Mesenchymal stem cell (in vitro differentiated cells and primary cell): Measurements from ENCODE around the gene BCR.
A peak's percentile ranks its signal among the peaks of the same experiment; 100 is the strongest.

Experiments used
- DNase-seq: peaks from one replicate; pipeline ENCODE4 v3.0.0-alpha.2; 2013
- H2AFZ ChIP-seq: one replicate; pipeline ENCODE4 v1.6.1; 2013; ENCODE audit warnings: low read depth, mild to moderate bottlenecking, control low read depth, inconsistent platforms, low read length, moderate library complexity
- H2AK5ac ChIP-seq: 2 replicates; pipeline ENCODE4 v1.6.1; 2013; ENCODE audit warnings: low read length, moderate library complexity, mild to moderate bottlenecking, inconsistent platforms; ENCODE audit not compliant: severe bottlenecking
- H2BK120ac ChIP-seq: one replicate; pipeline ENCODE4 v1.6.1; 2013; ENCODE audit warnings: low read depth, mild to moderate bottlenecking, inconsistent platforms, low read length, moderate library complexity
- H2BK12ac ChIP-seq, 2 experiments: one replicate each; pipeline ENCODE4 v1.6.1; 2013; ENCODE audit warnings: inconsistent platforms in 2 of 2, low read length in 2 of 2, mild to moderate bottlenecking in 2 of 2, moderate library complexity in 2 of 2, control low read depth in 1 of 2
- H2BK15ac ChIP-seq: one replicate; pipeline ENCODE4 v1.6.1; 2013; ENCODE audit warnings: mild to moderate bottlenecking, low read depth, inconsistent platforms; ENCODE audit not compliant: poor library complexity, severe bottlenecking
- H2BK5ac ChIP-seq: 2 replicates; pipeline ENCODE4 v1.6.1; 2013; ENCODE audit warnings: low read depth, mild to moderate bottlenecking, low read length, control low read depth, inconsistent platforms; ENCODE audit not compliant: poor library complexity, severe bottlenecking
- H3K14ac ChIP-seq, 2 experiments: one replicate each; pipeline ENCODE4 v1.6.1; 2013; ENCODE audit warnings: inconsistent platforms in 2 of 2, low read length in 2 of 2, control low read depth in 1 of 2, mild to moderate bottlenecking in 1 of 2, moderate library complexity in 1 of 2
- H3K18ac ChIP-seq, 2 experiments: one replicate each; pipeline ENCODE4 v1.6.1; 2013; ENCODE audit warnings: inconsistent platforms in 2 of 2, low read length in 2 of 2, control low read depth in 1 of 2, low read depth in 1 of 2, mild to moderate bottlenecking in 1 of 2
- H3K23ac ChIP-seq, 2 experiments: one replicate each; pipeline ENCODE4 v1.6.1; 2013; ENCODE audit warnings: inconsistent platforms in 2 of 2, low read length in 2 of 2, mild to moderate bottlenecking in 2 of 2, moderate library complexity in 2 of 2, control low read depth in 1 of 2
- H3K27ac ChIP-seq: 2 replicates; pipeline ENCODE4 v1.5.1; 2013; ENCODE audit warnings: mild to moderate bottlenecking, moderate library complexity, low read length, control low read depth, inconsistent platforms; ENCODE audit not compliant: poor library complexity, severe bottlenecking
- H3K27me3 ChIP-seq, 2 experiments: 2 replicates each; pipeline versions ENCODE4 v1.6.1 to v1.7.0; 2013; ENCODE audit warnings: low read length in 2 of 2, mild to moderate bottlenecking in 2 of 2, moderate library complexity in 2 of 2, control low read depth in 1 of 2, inconsistent platforms in 1 of 2; ENCODE audit not compliant: control insufficient read depth in 1 of 2, insufficient read depth in 1 of 2
- H3K36me3 ChIP-seq, 2 experiments: 2 replicates each; pipeline versions ENCODE4 v1.6.1 to v1.7.0; 2013; ENCODE audit warnings: low read length in 2 of 2, control low read depth in 1 of 2, inconsistent platforms in 1 of 2, low read depth in 1 of 2, mild to moderate bottlenecking in 1 of 2; ENCODE audit not compliant: insufficient read depth in 2 of 2, control insufficient read depth in 1 of 2
- H3K4ac ChIP-seq, 2 experiments: one replicate each; pipeline ENCODE4 v1.6.1; 2013; ENCODE audit warnings: inconsistent platforms in 2 of 2, low read length in 2 of 2, mild to moderate bottlenecking in 2 of 2, moderate library complexity in 2 of 2, control low read depth in 1 of 2, low read depth in 1 of 2
- H3K4me1 ChIP-seq: 2 replicates; pipeline ENCODE4 v1.6.1; 2013; ENCODE audit warnings: low read depth, low read length, control low read depth; ENCODE audit not compliant: control insufficient read depth, insufficient read depth
- H3K4me2 ChIP-seq: 2 replicates; pipeline ENCODE4 v1.6.1; 2013; ENCODE audit warnings: low read length, mild to moderate bottlenecking, inconsistent platforms; ENCODE audit not compliant: poor library complexity, severe bottlenecking
- H3K4me3 ChIP-seq, 2 experiments: 2 replicates each; pipeline versions ENCODE4 v1.5.1 to v1.7.0; 2013; ENCODE audit warnings: low read length in 2 of 2, mild to moderate bottlenecking in 2 of 2, control low read depth in 1 of 2, low read depth in 1 of 2; ENCODE audit not compliant: insufficient read depth in 1 of 2
- H3K79me1 ChIP-seq: replicated peaks from 2 replicates; pipeline ENCODE4 v1.6.1; 2013; ENCODE audit warnings: mild to moderate bottlenecking, control low read depth, low read length, inconsistent platforms; ENCODE audit not compliant: poor library complexity, severe bottlenecking
- H3K9ac ChIP-seq: 2 replicates; pipeline ENCODE4 v1.7.0; 2013; ENCODE audit warnings: mild to moderate bottlenecking, low read length, moderate library complexity
- H3K9me3 ChIP-seq: 2 replicates; pipeline ENCODE4 v1.7.0; 2013; ENCODE audit warnings: mild to moderate bottlenecking, low read length; ENCODE audit not compliant: control insufficient read depth
- H4K8ac ChIP-seq: one replicate; pipeline ENCODE4 v1.6.1; 2013; ENCODE audit warnings: inconsistent platforms, mild to moderate bottlenecking, low read length, moderate library complexity
- H4K91ac ChIP-seq: one replicate; pipeline ENCODE4 v1.6.1; 2013; ENCODE audit warnings: mild to moderate bottlenecking, low read length, inconsistent platforms
- WGBS: methylation state at CpG from one replicate; pipeline ENCODE4 v1.1.7; 2013; ENCODE audit warnings: mixed read lengths; 5-methylcytosine and 5-hydroxymethylcytosine counted together

BCR gene

DNA sequence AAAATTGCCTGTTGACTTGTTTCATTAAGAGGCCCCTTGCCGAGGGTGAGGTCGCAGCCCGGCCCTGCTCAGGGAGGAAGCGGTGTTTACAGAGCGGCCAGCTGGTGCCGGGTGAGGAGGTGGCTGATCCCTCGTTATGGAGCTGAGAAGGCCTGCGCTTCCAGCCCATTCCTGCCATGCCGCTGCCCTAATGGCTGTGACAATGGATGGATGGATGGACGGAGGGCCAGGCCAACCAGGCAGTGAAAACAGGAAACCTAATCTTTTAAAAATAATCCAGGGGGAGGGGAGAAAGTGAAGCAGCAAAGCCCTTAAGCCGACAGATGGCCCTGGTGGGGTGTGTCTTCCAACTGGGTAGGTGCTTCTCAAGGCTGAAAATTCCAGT is 38.5 kb downstream of the BCR start:
- no peaks in the 10 kb centered on the region for H3K9me3 ChIP-seq
- H2AFZ ChIP-seq, result no peak overlapping the region
- H3K9ac ChIP-seq, result no peak overlapping the region
- H3K79me1 ChIP-seq, result peaks cover 49% of the 10 kb centered on the region
- H3K14ac ChIP-seq, result no peak overlapping the region
- H4K8ac ChIP-seq, result no peak overlapping the region
- H3K27ac ChIP-seq, result peak overlapping the region; percentile 63
- H2AK5ac ChIP-seq, result no peak overlapping the region
- no peak overlapping the region for H3K18ac ChIP-seq
- 1% methylated on average over 11 of the region's 11 CpGs for WGBS
- no peak overlapping the region for H2BK15ac ChIP-seq
- H3K4me1 ChIP-seq, result peaks cover 56% of the 10 kb centered on the region
- peaks cover 0 to 4% of the 10 kb centered on the region in 2 experiments for H3K36me3 ChIP-seq
- no peak overlapping the region for H3K4ac ChIP-seq
- H2BK120ac ChIP-seq, result no peak overlapping the region
- H3K23ac ChIP-seq, result no peak overlapping the region
- DNase-seq, result peak; percentile 83
- H3K4me3 ChIP-seq, result no peak overlapping the region
- peak overlapping the region; percentile 13 for H3K4me2 ChIP-seq
- no peak overlapping the region for H2BK5ac ChIP-seq
- H2BK12ac ChIP-seq, result no peak overlapping the region
- H3K27me3 ChIP-seq, result no peaks in the 10 kb centered on the region
- H4K91ac ChIP-seq, result no peak overlapping the region

- H2BK12ac ChIP-seq, result peak overlapping the region in 1 of 2 experiments; percentile 61
- H3K79me1 ChIP-seq, result peaks cover 51% of the 10 kb centered on the region
- H3K9ac ChIP-seq, result no peak overlapping the region
- H4K91ac ChIP-seq, result no peak overlapping the region
- peak overlapping the region; percentile 31 for H4K8ac ChIP-seq
- peak overlapping the region; percentile 70 for H2AK5ac ChIP-seq
- peak overlapping the region; percentile 13 for H3K4me2 ChIP-seq
- peaks cover 0 to 4% of the 10 kb centered on the region in 2 experiments for H3K36me3 ChIP-seq
- 95% methylated on average over 10 of the region's 10 CpGs for WGBS
- peak overlapping the region; percentile 3 for H2BK5ac ChIP-seq
- peak overlapping the region in 1 of 2 experiments; percentile 76 for H3K18ac ChIP-seq
- H3K4me3 ChIP-seq, result no peak overlapping the region
- no peak overlapping the region for H3K23ac ChIP-seq
- H3K4ac ChIP-seq, result peak overlapping the region; percentile 24 to 28
- H2BK120ac ChIP-seq, result no peak overlapping the region
- H3K27ac ChIP-seq, result peak overlapping the region; percentile 63
- H3K14ac ChIP-seq, result peak overlapping the region in 1 of 2 experiments; percentile 73
- no peaks in the 10 kb centered on the region for H3K27me3 ChIP-seq
- H3K4me1 ChIP-seq, result peaks cover 60% of the 10 kb centered on the region
- H3K9me3 ChIP-seq, result no peaks in the 10 kb centered on the region
- H2BK15ac ChIP-seq, result no peak overlapping the region
- H2AFZ ChIP-seq, result no peak overlapping the region
- no peak for DNase-seq
Observed at GRCh38 chr22:23219317-23219716, 39.0 kb downstream of the BCR start.

GRCh38 chr22:23219822-23220484 is 39.6 kb downstream of the BCR start:
- Histone ChIP-seq H2BK15ac (no peak overlapping the region), H3K18ac (peak overlapping the region in 1 of 2 experiments; percentile 61), H3K4me3 (peak overlapping the region in 1 of 2 experiments; percentile 35), H4K8ac (no peak overlapping the region), H3K4me1 (peaks cover 63% of the 10 kb centered on the region), H3K9me3 (no peaks in the 10 kb centered on the region), H3K9ac (peak overlapping the region; percentile 75), H3K23ac (no peak overlapping the region), H3K79me1 (peaks cover 52% of the 10 kb centered on the region), H2BK12ac (peak overlapping the region in 1 of 2 experiments; percentile 25), H3K36me3 (peaks cover 0 to 4% of the 10 kb centered on the region in 2 experiments), H2AFZ (no peak overlapping the region), H3K27ac (no peak overlapping the region), H3K4me2 (no peak overlapping the region), H2BK120ac (no peak overlapping the region), H3K4ac (peak overlapping the region in 1 of 2 experiments; percentile 24), H2AK5ac (peak overlapping the region; percentile 20), H3K27me3 (no peaks in the 10 kb centered on the region), H2BK5ac (no peak overlapping the region), H4K91ac (no peak overlapping the region), H3K14ac (peak overlapping the region in 1 of 2 experiments; percentile 49)
- 54% methylated on average over 12 of the region's 12 CpGs for WGBS
- DNase-seq, result peak; percentile 60

- H3K9me3 ChIP-seq, result no peaks in the 10 kb centered on the region
- H2AK5ac ChIP-seq, result peak overlapping the region; percentile 20
- H3K4me2 ChIP-seq, result no peak overlapping the region
- no peak overlapping the region for H2BK120ac ChIP-seq
- no peak overlapping the region for H3K23ac ChIP-seq
- no peak overlapping the region for H2BK5ac ChIP-seq
- H3K27me3 ChIP-seq, result no peaks in the 10 kb centered on the region
- no peak overlapping the region for H4K8ac ChIP-seq
- H3K4me3 ChIP-seq, result peak overlapping the region in 1 of 2 experiments; percentile 35
- 86% methylated on average over 10 of the region's 11 CpGs for WGBS
- H3K9ac ChIP-seq, result peak overlapping the region; percentile 75
- no peak overlapping the region for H2BK15ac ChIP-seq
- peak overlapping the region in 1 of 2 experiments; percentile 29 for H3K18ac ChIP-seq
- H3K14ac ChIP-seq, result no peak overlapping the region
- no peak overlapping the region for H2AFZ ChIP-seq
- no peak overlapping the region for H3K4ac ChIP-seq
- no peak for DNase-seq
- H3K4me1 ChIP-seq, result peaks cover 63% of the 10 kb centered on the region
- peaks cover 0 to 4% of the 10 kb centered on the region in 2 experiments for H3K36me3 ChIP-seq
- H3K27ac ChIP-seq, result no peak overlapping the region
- peaks cover 58% of the 10 kb centered on the region for H3K79me1 ChIP-seq
- H4K91ac ChIP-seq, result no peak overlapping the region
- no peak overlapping the region for H2BK12ac ChIP-seq
Observed at GRCh38 chr22:23220485-23221350, 40.4 kb downstream of the BCR start.
